Hepatocyte (in vitro differentiated cells): ENCODE results near the gene ITGA1. TPM values are rescaled to one million over a fixed set of nuclear protein-coding genes. Genes with fewer than 3 reads are reported as not detected.
A peak's percentile ranks its signal among the peaks of the same experiment; 100 is the strongest.

ENCODE experiments used
- DNase-seq: peaks from one replicate; pipeline ENCODE4 v3.0.0-alpha.2; 2016; ENCODE audit warnings: low spot score
- H2AFZ ChIP-seq: fragments of 200-600 bp; sonication (generic); 2 replicates; pipeline ENCODE4 v1.6.0; 2016; ENCODE audit warnings: antibody characterized with exemption, mild to moderate bottlenecking
- H3K27ac ChIP-seq: fragments of 200-600 bp; sonication (generic); 2 replicates; pipeline ENCODE4 v1.5.1; 2016; ENCODE audit warnings: mild to moderate bottlenecking
- H3K27me3 ChIP-seq: fragments of 200-600 bp; sonication (generic); 2 replicates; pipeline ENCODE4 v1.6.1; 2016
- H3K36me3 ChIP-seq: fragments of 200-600 bp; sonication (generic); replicated peaks from 2 replicates; pipeline ENCODE4 v1.5.1; 2016; ENCODE audit warnings: low read depth; ENCODE audit not compliant: insufficient read depth
- H3K4me1 ChIP-seq: fragments of 200-600 bp; sonication (generic); 2 replicates; pipeline ENCODE4 v1.5.1; 2016; ENCODE audit warnings: mild to moderate bottlenecking, moderate library complexity; ENCODE audit not compliant: insufficient read depth
- H3K4me2 ChIP-seq: fragments of 200-600 bp; sonication (generic); 2 replicates; pipeline ENCODE4 v1.6.0; 2016
- H3K4me3 ChIP-seq: fragments of 200-600 bp; sonication (generic); 2 replicates; pipeline ENCODE4 v1.5.1; 2016; ENCODE audit warnings: mild to moderate bottlenecking
- H3K79me2 ChIP-seq: fragments of 200-600 bp; sonication (generic); 2 replicates; pipeline ENCODE4 v1.6.0; 2017; ENCODE audit warnings: mild to moderate bottlenecking
- H3K9me2 ChIP-seq: fragments of 200-600 bp; sonication (generic); replicated peaks from 2 replicates; pipeline ENCODE4 v1.6.0; 2017; ENCODE audit warnings: mild to moderate bottlenecking; ENCODE audit not compliant: insufficient read depth
- H3K9me3 ChIP-seq: fragments of 200-600 bp; sonication (generic); 2 replicates; pipeline ENCODE4 v1.5.1; 2016; ENCODE audit warnings: low read depth, mild to moderate bottlenecking
- H4K20me1 ChIP-seq: fragments of 200-600 bp; sonication (generic); 2 replicates; pipeline ENCODE4 v1.6.0; 2016; ENCODE audit warnings: mild to moderate bottlenecking; ENCODE audit not compliant: insufficient read depth, poor library complexity, severe bottlenecking
- CTCF ChIP-seq: fragments of 200-600 bp; sonication (generic); IDR thresholded peaks from 2 replicates; pipeline ENCODE4 v1.5.1; 2016; ENCODE audit warnings: antibody characterized with exemption, mild to moderate bottlenecking; ENCODE audit not compliant: poor library complexity
- EZH2 ChIP-seq: fragments of 200-600 bp; sonication (generic); IDR thresholded peaks from 2 replicates; pipeline ENCODE4 v1.6.1; 2016; ENCODE audit warnings: antibody characterized with exemption, mild to moderate bottlenecking, borderline replicate concordance
- EZH2phosphoT487 ChIP-seq: fragments of 200-600 bp; sonication (generic); IDR thresholded peaks from one replicate; pipeline ENCODE4 v1.6.1; 2018; ENCODE audit warnings: antibody characterized with exemption, mild to moderate bottlenecking, low read depth, moderate library complexity; ENCODE audit not compliant: unreplicated experiment, severe bottlenecking
- WGBS: methylation state at CpG from one replicate; pipeline ENCODE4 v1.1.6; 2016; ENCODE audit warnings: low lambda C conversion rate; ENCODE audit errors: missing lambda C conversion rate; 5-methylcytosine and 5-hydroxymethylcytosine counted together
- polyA plus RNA-seq: library from polyadenylated mRNA; unstranded; fragments of >200 nt; fragmentation: Nextera tagmentation; extraction: Ambion mirVana; gene quantifications from 2 replicates; pipeline ENCODE4 v1.2.1, GENCODE V29; 2016
- total RNA-seq: library from RNA; depleted of rRNA; stranded (reverse); fragments of >200 nt; gene quantifications from 2 replicates; pipeline ENCODE4 v1.2.3, GENCODE V29; 2014

ITGA1 gene
- total and polyA plus RNA-seq, 2 experiments from 2014 or later = 15.0 to 40.3 TPM

DNA sequence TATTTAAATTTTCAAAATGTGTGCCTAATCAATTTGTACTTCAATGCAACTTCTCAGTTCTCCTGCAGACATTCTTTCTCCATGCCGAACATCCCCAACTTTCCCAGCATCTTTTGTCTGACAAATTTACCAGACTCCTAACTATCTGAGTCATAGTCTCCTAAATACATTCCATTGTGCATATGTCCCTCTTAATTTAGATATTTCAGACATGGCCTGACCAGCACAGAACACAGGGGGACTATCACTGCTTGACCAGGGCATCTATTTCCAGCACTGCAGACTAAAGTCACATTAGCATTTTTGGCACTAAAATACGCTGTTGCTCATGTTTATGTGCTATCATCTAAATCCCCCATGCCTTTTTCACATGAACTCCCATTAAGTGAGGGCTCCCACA, 71.9 kb downstream of the ITGA1 start:
- H3K9me2 ChIP-seq = no peaks in the 10 kb centered on the region
- peaks cover 10% of the 10 kb centered on the region for H3K4me1 ChIP-seq
- no peaks in the 10 kb centered on the region for H3K9me3 ChIP-seq
- no peaks in the 10 kb centered on the region for H4K20me1 ChIP-seq
- no peaks in the 10 kb centered on the region for H3K79me2 ChIP-seq
- H3K27ac ChIP-seq = no peak overlapping the region
- no peak overlapping the region for H3K4me2 ChIP-seq
- WGBS = 69% methylated on average over 2 of the region's 2 CpGs
- H3K27me3 ChIP-seq = no peaks in the 10 kb centered on the region
- H3K36me3 ChIP-seq = no peaks in the 10 kb centered on the region
- H3K4me3 ChIP-seq = no peak overlapping the region
- no peak for TF ChIP-seq CTCF
- no peak for TF ChIP-seq EZH2
- TF ChIP-seq EZH2phosphoT487 = no peak
- no peak overlapping the region for H2AFZ ChIP-seq
- no peak for DNase-seq

- TF ChIP-seq EZH2 (no peak), CTCF (no peak), EZH2phosphoT487 (no peak)
- Histone ChIP-seq H3K27ac (no peak overlapping the region), H4K20me1 (no peaks in the 10 kb centered on the region), H3K27me3 (no peaks in the 10 kb centered on the region), H3K9me2 (no peaks in the 10 kb centered on the region), H3K4me2 (no peak overlapping the region), H3K9me3 (no peaks in the 10 kb centered on the region), H2AFZ (no peak overlapping the region), H3K36me3 (no peaks in the 10 kb centered on the region), H3K4me3 (no peak overlapping the region), H3K4me1 (peaks cover 15% of the 10 kb centered on the region), H3K79me2 (no peaks in the 10 kb centered on the region)
- DNase-seq = no peak
- WGBS = 97% methylated on average over 5 of the region's 5 CpGs
Observed at GRCh38 chr5:52861368-52861767, 73.7 kb downstream of the ITGA1 start.

DNA sequence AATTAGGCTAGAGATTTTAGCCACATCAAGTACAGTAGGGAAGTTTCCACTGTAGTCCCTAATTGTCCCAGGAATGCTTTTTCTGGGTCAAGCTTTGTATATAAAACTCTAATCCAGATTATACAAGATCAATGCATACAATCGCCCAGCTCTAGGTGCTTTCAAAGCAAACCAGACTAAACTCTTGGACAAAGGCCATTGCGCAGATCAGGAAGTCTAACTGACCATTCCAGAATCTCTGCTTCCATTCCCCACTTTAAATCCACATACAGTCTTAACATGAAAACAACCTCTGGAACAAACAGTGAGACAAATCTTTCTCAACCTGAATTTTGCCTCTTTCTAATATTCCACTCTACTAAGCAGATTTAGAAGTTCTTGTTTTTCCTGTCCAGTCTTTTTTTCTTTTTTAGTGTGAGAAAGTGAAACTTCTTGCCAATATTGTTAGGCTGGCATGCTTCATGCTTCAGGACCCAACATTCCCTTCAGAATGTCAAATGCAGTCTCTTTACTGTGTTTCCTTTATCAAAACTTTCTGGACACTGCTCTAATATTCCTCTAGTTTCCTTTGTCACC, 76.1 kb downstream of the ITGA1 start:
- no peaks in the 10 kb centered on the region for H3K27me3 ChIP-seq
- no peak overlapping the region for H2AFZ ChIP-seq
- H3K36me3 ChIP-seq = no peaks in the 10 kb centered on the region
- no peaks in the 10 kb centered on the region for H4K20me1 ChIP-seq
- no peaks in the 10 kb centered on the region for H3K9me2 ChIP-seq
- peak overlapping the region; percentile 35 for H3K4me2 ChIP-seq
- WGBS = 87% methylated on average over 2 of the region's 2 CpGs
- no peaks in the 10 kb centered on the region for H3K9me3 ChIP-seq
- no peak overlapping the region for H3K4me3 ChIP-seq
- no peaks in the 10 kb centered on the region for H3K79me2 ChIP-seq
- no peak for DNase-seq
- TF ChIP-seq EZH2 (no peak), CTCF (no peak), EZH2phosphoT487 (no peak)
- peak overlapping the region; percentile 71 for H3K27ac ChIP-seq
- H3K4me1 ChIP-seq = peaks cover 15% of the 10 kb centered on the region

GRCh38 chr5:52864371-52864770, 76.7 kb downstream of the ITGA1 start:
- Histone ChIP-seq H3K9me3 (no peaks in the 10 kb centered on the region), H4K20me1 (no peaks in the 10 kb centered on the region), H3K36me3 (no peaks in the 10 kb centered on the region), H3K27ac (peak overlapping the region; percentile 71), H3K4me2 (peak overlapping the region; percentile 35), H2AFZ (no peak overlapping the region), H3K4me1 (peaks cover 15% of the 10 kb centered on the region), H3K9me2 (no peaks in the 10 kb centered on the region), H3K27me3 (no peaks in the 10 kb centered on the region), H3K4me3 (no peak overlapping the region), H3K79me2 (no peaks in the 10 kb centered on the region)
- WGBS = 72% methylated on average over 2 of the region's 2 CpGs
- no peak for DNase-seq
- TF ChIP-seq EZH2 (no peak), EZH2phosphoT487 (no peak), CTCF (no peak)
